NCI-H2107 treated with DMSO at 0.1 percent for 48 hours (cell line): ENCODE data around the gene TNFRSF19.
"Not testable (repeated sequence)": the region's sequence is repeated elsewhere in the genome, so short reads cannot be mapped to it uniquely, and the experiment has no call there.

Source experiments
- DNase-seq: peaks from one replicate; lab custom pipeline; 2025; ENCODE audit not compliant: unreplicated experiment; lab: John Stamatoyannopoulos, UW

The TNFRSF19 gene

DNA sequence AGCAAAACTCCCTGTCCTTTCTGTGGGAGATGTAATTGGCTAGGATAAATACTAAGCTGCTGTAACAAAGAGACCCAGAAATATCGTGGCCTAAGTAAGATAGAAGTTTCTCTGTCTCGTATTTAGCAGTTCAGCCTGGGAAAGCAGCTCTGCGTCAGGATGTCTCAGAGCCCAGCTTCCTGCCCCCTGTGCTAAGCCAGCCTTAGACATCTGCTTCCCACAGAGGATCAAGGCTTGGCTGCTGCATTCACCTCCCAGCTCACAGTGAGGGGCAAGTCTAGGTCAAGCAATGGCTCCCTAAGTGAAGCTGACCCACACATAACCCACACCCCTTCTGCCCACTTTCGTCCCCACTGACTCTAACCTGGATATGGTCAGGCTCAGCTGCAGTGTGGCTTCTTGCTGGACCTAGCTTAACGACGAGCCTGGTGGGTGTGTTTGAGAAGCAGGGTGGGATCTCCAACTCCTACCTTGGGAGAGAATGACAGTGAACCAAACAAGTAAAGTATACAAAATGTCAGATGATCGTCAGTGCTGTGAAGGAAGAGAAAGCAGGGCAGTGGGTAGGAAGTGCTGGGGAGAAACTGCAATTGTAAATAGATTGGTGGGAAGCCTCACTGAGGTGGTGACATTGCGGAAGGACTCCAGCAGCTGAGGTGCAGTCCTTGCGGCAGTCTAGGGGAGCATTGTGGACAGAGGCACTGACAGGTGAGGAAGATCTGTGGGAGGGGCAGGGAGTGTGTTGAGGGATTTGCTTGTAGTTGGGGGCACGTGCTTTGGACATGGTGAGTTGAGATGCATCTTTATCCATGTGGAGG is 82.9 kb downstream of the TNFRSF19 start:
- no peak for DNase-seq

DNA sequence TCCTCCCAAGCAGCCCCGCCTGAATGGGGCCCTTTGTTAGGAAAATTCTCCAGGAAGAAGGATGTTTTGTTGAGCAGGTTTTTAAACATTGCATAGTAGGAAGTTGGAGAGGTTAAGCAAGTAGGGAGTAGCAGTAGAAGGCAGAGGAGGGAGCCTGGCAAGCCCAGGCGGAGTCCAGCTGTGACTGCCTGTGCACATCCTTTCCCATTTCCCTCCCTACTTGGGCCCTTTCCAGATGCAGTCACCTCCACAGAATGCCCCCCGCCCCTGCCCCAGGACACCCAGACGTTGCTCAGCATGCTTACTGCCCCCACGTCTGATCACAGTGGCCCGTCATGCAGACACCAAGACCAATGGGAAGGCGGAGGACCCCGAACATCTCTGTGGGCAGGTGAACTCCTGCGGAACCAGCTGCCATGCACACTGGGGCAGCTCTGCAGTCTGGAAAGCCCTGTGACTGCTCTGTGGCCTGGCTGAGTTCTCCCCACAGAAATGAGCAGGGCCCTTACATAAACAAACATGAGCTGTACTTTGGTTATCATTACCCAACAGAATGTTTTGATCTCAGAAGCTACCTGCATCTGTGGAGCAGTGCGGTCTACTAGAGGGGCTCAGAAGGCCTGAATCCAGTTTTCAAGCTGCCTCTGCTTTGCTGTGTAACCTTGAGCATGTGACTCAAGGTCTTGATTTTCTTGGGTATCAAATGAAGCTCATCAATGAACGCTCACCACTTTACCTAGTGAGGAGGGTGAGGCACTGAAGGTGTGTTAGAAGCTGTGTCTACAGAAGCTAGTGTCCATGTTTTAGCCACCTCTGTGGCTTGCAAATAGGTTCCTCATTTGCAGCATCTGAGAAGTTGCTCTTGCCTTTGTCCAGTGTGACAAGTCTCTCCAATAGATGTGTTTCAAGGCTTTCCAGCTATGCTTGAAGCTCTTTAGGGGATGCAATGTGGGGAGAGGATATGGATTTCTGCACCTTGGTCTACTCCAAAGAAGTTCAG is 84.2 kb downstream of the TNFRSF19 start:
- DNase-seq, result no peak

DNA sequence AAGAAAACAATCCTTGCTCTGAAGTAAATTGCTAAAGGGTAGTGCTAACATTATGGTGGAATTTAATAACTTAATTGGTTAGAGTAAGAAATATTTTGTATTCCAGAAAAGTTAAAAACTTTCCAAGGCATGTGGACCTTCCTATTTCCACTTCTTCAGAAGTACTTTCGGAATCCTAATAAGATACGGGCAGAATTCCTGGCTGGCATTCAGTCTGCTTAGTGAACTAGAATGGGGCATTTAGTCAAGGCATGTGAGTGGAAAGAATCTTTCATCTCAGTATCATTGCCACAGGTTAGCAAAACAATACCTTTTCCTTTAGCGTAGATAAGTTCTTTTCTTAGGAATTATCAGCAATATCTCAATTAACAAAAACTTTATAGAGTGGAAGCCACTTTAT is 85.1 kb downstream of the TNFRSF19 start:
- no peak for DNase-seq

DNA sequence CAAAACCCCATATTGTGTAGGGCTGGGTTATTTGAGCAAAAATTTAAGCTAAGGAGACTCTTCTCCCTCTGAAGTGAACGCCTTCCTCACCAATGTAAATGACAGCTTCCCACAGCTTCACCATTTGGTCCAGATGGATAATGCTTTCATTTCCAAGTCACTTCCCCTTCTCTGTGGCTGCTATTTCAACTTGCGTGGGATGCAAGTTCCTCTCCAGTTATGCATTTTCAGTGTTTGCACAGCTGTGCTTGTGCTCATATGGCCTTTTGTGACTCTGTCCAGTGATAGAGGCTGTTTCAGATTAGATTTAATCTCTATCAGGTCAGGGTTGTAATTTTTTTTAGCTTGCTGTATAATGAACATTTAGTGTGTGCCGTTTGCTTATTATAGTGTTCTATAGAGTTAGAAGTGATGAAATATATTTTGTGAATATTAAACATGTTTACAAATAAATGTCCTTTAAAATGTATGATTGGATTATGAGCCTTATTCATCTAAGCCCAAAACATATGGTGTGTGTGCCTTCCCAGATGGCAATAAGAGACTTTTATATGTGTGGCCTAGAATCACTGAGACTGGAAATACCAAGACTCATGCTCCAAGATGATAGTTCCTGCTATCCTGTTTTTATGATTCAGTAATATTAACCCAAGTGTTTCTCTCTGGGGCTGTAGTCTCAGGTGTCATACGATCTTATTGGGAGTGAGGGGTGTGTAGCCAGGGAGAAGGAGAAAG is 86.6 kb downstream of the TNFRSF19 start:
- DNase-seq, result no peak

DNA sequence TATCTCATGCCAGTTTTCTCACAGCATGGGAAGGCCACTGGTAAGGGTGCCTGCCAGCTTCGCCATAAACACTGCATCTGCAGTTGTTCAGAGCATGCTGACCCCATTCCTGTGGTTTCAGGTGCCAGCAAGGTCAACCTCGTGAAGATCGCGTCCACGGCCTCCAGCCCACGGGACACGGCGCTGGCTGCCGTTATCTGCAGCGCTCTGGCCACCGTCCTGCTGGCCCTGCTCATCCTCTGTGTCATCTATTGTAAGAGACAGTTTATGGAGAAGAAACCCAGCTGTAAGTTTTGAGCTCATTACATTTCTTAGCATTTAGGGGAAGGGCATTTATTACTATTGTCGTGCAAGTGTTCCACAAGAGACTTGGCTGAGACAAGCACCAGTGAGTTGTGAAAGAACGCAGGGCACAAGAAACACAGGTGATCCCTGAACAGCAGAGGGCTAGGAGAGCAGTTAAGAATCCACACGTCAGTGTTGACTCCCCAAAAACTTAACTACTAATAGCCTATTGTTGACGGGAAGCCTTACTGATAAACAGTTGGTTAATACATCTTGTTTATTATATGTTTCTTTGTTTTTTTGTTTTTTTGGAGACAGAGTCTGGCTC is 88.8 kb downstream of the TNFRSF19 start:
- no peak for DNase-seq

DNA sequence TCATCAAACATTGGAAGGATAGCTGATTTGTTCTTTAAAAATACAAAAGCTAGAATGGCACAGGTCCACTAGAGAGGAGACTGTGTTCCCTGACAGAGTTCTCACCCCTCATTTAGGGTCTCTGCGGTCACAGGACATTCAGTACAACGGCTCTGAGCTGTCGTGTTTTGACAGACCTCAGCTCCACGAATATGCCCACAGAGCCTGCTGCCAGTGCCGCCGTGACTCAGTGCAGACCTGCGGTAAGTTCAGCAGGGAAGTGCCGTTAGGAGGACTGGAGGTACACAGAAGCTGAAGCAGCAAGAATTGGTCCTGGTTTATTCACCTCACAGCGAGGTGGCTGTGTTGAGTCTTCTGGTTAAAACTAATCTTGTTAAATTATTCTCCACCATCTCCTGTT is 90.0 kb downstream of the TNFRSF19 start:
- no peak for DNase-seq

DNA sequence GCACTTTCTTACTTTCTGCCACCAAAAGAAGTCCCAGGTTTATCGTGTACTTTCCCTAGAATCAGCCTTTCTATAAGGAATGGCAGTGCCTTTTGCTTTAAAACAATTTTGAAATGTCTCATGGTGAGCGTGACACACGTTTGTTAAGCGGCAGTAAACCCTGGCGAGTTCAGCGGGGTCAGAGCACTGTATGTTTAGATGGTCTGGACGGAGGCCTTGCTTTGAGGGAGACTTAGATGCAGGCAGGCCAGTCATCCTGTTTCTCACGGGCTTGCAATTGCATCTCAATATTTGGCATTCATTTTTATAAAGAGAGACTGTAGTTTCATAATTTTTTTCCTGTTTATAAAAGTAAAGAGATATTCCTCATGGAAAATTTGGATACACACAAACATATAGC is 96.4 kb downstream of the TNFRSF19 start:
- DNase-seq, result no peak

DNA sequence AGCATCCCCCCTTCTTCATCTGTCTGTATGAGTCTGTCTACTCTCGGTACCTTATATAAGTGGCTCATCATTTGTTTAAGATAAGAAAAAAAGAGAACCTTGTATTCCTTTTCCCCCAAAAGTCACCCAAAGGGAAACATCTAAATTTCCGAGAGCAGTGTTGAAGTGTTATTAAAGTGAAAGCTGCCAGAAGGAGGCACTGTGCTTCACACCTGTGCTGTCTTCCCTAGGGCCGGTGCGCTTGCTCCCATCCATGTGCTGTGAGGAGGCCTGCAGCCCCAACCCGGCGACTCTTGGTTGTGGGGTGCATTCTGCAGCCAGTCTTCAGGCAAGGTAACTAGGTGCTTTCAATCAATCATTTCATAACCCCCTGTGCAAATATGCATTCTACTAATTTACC is 97.5 kb downstream of the TNFRSF19 start:
- DNase-seq, result no peak

DNA sequence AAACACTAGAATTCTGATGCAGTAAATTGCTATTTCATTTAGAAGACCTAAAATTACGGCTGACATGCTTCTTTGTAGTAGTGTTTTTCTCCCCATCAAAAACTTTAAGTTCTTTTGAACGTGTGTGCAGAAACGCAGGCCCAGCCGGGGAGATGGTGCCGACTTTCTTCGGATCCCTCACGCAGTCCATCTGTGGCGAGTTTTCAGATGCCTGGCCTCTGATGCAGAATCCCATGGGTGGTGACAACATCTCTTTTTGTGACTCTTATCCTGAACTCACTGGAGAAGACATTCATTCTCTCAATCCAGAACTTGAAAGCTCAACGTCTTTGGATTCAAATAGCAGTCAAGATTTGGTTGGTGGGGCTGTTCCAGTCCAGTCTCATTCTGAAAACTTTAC is 98.3 kb downstream of the TNFRSF19 start:
- DNase-seq, result no peak

DNA sequence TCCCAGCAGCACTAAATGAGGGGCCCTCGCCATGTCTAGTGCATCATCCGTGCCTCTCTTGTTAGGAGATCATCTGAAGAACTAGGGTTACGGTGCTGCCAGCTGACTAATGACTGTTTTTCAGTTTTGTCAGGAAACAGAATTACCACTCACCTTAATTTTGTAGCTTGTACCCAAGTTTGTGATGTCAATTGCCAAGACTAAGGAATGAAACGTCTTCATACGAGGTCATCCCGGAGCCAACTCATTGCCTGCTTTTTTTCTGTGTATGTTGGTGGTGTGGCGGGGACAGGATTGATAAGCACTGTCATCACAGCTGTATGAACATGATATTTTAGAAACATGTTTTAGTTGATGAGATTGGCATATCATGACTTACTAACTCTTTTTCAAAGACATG is 100.6 kb downstream of the TNFRSF19 start:
- no peak for DNase-seq

DNA sequence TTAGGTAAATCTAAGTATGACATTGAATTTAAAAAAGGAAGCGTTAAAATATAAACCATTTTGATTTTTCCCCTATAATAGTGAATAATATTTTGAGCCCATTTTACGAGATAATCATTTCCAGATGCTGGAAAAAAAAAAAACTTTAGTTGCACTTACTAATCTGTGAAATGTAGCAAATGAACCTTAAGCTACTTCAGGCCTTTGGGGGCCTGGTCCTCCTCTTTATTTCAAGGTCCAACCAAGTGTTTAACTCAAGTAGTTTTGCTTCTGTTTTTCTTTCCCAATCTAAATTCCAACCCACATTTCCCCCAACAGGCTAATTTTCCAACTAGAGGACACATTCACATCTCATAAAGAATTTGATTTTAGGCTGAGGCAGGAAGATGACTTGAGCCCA is 101.2 kb downstream of the TNFRSF19 start:
- DNase-seq, result no peak

DNA sequence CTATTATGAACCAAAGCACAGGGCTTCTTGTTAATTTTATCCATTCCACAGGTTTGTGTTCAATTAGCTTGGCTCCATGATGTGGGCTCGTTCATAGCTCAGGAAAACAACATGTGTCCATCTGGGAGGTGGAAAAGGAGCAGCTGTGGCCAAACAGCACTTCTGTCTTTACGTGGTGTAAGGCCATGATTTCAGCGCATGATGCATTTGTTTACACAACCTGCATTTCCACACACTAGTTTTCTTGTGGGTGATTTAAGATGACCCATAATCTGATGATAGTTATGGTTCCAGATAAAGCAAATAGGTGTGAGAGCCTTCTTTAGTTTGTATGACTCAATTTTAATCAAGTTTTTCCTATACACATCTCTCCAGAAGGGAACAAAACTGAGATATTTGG is 101.7 kb downstream of the TNFRSF19 start:
- no peak for DNase-seq

DNA sequence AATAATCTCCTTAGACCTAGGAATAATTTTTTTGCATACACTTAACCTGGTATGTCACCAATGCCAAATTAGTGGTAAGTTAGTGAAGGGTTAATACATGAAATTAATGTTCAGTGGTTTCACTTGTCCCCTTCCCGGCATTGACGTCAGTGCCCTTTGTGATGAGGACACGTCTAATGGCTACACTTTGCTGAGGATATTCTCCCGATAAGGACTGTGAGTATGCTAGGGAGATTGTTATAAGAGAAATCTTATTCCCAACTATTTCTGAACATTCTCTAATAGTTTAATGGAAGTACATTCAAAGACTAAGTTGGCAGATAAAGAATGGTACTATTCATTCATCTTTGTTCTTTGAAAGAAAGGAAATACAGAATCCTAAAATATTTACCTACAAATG is 102.4 kb downstream of the TNFRSF19 start:
- DNase-seq, result no peak

DNA sequence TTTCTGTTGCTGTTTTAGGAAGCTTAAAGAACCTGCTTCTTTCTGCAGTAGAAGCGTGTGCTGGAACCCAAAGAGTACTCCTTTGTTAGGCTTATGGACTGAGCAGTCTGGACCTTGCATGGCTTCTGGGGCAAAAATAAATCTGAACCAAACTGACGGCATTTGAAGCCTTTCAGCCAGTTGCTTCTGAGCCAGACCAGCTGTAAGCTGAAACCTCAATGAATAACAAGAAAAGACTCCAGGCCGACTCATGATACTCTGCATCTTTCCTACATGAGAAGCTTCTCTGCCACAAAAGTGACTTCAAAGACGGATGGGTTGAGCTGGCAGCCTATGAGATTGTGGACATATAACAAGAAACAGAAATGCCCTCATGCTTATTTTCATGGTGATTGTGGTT is 103.1 kb downstream of the TNFRSF19 start:
- DNase-seq, result no peak

DNA sequence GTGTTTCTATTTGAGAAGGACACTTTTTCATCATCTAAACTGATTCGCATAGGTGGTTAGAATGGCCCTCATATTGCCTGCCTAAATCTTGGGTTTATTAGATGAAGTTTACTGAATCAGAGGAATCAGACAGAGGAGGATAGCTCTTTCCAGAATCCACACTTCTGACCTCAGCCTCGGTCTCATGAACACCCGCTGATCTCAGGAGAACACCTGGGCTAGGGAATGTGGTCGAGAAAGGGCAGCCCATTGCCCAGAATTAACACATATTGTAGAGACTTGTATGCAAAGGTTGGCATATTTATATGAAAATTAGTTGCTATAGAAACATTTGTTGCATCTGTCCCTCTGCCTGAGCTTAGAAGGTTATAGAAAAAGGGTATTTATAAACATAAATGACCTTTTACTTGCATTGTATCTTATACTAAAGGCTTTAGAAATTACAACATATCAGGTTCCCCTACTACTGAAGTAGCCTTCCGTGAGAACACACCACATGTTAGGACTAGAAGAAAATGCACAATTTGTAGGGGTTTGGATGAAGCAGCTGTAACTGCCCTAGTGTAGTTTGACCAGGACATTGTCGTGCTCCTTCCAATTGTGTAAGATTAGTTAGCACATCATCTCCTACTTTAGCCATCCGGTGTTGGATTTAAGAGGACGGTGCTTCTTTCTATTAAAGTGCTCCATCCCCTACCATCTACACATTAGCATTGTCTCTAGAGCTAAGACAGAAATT is 103.8 kb downstream of the TNFRSF19 start:
- DNase-seq, result no peak

DNA sequence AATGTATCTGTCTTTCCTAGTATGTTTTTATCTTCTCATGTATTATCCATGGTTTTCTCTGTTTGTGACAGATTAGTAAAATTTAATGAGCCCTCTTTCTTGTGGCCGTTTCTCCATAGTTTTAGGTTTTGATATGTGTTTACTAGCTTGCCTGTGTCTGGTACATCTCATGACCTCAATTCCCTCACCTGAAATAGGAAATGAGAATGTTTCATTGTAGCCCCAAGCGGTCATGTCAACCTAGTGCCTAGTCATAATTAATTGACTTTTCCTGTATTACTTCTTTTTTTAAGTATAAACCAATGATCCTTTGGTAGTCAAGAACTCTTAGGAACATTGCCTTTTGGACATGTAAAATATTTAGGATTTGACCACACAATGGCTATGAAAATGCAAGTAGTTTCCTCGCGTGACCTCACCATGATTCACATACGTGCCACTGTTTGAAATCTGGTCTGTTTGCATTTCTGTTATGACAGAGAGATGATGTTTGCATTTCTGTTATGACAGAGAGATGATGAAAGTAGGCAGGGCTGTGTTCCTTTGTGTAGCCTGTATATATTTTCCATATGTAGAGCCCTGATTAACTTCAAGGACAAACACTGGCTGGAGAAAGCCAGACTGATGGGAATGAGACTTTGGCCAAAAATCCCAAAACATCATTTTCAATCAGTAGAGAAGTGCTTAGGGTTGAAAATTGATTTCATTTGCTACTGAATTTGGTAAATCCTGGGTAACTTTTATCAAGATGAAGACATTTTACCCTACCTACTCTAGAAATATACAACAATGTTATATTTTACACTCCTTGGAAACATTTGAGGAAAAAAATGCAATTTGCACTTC is 104.8 kb downstream of the TNFRSF19 start:
- no peak for DNase-seq

DNA sequence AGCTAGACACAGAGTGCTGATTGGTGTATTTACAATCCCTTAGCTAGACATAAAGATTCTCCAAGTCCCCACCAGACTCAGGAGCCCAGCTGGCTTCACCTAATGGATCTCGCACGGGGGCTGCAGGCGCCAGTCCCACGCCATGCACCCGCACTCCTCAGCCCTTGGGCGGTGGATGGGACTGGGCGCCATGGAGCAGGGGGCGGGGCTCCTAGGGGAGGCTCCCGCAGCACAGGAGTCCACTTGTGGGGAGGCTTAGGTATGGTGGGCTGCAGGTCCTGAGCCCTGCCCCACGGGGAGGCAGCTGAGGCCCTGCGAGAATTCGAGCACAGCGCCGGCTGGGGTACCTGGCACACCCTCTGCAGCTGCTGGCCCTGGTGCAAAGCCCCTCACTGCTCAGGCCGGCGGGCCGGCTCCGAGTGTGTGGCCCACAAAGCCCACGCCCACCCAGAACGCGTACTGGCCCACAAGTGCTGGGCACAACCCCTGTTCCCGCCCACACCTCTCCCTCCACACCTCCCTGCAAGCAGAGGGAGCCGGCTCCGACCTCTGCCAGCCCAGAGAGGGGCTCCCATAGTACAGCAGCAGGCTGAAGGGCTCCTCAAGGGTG is 107.6 kb downstream of the TNFRSF19 start:
- DNase-seq, result not testable (repeated sequence)

DNA sequence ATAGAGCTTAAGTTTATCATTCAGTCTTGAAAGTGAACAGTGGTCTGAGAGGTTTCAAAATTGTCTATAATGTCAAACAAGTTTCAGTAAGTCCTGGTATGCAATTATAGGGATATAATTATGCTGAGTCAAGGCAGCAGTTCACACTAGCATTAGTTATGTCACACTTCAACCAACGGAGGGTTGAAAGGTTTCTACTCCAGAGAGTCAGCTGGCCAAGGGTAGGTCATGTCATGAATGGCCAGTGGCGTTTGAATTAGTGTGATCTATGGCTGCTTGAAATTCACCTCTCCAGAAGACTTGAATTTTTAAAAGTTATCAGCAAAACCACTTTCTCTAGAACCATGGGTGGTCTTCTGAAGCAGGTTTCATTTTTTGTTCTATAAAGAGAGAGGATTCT is 108.6 kb downstream of the TNFRSF19 start:
- DNase-seq, result no peak

DNA sequence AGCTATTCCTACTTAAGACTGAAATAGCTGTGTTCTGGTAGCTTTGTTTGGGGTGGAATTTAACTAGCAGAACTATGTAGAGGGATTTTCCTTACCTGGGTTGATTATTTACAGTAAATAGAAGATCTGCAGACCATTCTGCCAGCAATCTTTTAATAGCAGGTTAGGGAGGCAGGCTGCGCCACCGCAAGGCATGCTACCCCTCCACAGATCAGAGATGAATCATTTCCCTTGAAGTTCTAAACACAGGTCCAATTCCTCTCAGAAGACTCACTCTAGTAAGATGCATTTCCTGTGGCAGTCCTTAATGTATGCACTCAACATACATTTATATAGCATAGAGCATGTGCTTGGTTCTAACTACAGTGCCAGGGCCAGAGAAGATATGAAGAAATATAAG is 109.0 kb downstream of the TNFRSF19 start:
- DNase-seq, result no peak
